HL-60/S4 (cell line): ENCODE measurements around the gene SFN.

Experiments
- in situ Hi-C: fragments of 300-500 bp; cut with MboI; formaldehyde crosslinking; loops from 2 replicates; pipeline ENCODE4 v1.14.3; 2022; ENCODE audit warnings: low sequenced_read_pairs

Gene SFN

GRCh38 chr1:26910343-26911160 is 47.6 kb downstream of the SFN start:
- in situ Hi-C loops = no loop called here

DNA sequence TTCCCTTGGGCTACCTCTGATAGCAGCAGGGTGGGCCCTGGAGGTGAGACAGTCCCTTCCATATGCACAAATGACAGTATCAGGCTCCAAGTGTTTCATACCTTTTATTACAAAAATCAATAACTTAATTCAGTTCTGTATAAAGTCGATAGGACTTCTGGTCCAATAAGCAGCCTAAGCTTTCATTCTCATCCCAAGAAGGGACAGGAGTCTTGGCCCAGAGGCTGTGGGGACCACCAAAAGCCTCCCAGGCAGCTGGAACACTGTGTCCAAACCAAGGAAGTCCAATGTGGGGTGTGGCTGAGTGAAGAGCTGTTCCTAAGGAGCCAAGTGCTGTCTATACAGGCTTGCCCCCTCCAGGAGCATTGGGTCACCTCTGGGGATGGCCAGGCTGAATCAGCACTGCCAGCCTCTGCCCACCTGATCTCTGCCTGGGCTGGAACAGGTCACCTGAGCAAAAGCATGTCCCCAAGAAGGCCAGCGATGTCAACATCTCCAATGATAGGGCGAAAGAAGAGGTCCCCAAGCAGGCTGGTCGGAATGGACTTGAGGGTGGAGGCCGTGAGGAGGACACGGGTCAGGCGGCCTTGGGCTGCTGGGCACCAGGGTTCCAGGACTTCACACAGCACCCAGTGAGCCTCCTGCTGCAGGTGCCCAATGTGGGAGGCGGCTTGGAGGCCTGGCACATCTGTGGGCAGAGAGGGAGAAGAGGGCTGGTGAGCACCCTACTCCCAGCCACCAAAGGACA is 48.6 kb downstream of the SFN start:
- in situ Hi-C loops = no loop called here

GRCh38 chr1:26912147-26912490 is 49.2 kb downstream of the SFN start:
- in situ Hi-C loops = no loop called here

DNA sequence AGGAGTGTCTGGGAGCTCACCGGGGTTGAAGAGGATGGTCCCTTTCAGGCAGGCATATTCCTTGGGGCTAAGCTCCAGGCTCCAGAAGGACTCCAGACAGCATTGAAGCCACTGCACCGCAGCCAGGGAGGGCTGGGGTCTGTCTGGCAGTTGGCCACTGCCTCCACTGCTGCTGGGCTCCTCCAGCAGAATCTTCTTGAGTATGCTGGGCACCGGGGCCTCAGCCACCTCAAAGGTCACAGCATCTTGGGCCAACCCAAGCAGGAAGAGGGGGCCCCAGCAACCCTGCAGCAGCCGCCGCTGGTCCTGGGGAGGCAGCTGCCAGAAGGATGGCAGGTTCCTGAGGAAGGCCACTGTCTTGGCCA is 50.4 kb downstream of the SFN start:
- in situ Hi-C loops = no loop called here
